Measurements from ENCODE around the gene CR1L. TPM values are rescaled to one million over a fixed set of nuclear protein-coding genes. Genes with fewer than 3 reads are reported as not detected.
"Not testable (repeated sequence)": the region's sequence is repeated elsewhere in the genome, so short reads cannot be mapped to it uniquely, and the experiment has no call there.

Gene CR1L
- total RNA-seq, 1 experiment from 2014 or later: 13.7 TPM

DNA sequence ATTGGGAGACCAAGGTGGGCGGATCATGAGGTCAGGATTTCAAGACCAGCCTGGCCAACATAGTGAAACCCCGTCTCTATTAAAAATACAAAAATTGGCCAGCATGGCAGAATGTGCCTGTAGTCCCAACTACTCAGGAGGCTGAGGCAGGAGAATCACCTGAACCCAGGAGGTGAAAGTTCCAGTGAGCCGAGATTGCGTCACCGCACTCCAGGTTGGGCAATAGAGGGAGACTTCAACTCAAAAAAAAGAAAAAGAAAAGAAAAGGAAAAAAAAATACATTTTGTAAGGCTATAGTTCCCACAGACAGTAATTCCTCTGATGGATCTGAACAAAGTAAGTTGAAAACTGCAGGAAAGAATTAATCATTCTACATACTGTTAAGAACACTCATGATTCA is 58.8 kb downstream of the CR1L start (continued):
- no peak for TF ChIP-seq SMAD4 (CRISPR knock-in tag; IDR thresholded peaks at IDR 0.05)
- no peak for TF ChIP-seq JUN (CRISPR knock-in tag; IDR thresholded peaks at IDR 0.05)
- no peak for TF ChIP-seq RELA (CRISPR knock-in tag; IDR thresholded peaks at IDR 0.05; ENCODE audit: borderline replicate concordance)
- TF ChIP-seq ZBTB21 (CRISPR knock-in tag; IDR thresholded peaks at IDR 0.05; ENCODE audit: borderline replicate concordance): no peak
- TF ChIP-seq PRRX2 (CRISPR knock-in tag; IDR thresholded peaks at IDR 0.05): no peak
- TF ChIP-seq, protein P1, sequence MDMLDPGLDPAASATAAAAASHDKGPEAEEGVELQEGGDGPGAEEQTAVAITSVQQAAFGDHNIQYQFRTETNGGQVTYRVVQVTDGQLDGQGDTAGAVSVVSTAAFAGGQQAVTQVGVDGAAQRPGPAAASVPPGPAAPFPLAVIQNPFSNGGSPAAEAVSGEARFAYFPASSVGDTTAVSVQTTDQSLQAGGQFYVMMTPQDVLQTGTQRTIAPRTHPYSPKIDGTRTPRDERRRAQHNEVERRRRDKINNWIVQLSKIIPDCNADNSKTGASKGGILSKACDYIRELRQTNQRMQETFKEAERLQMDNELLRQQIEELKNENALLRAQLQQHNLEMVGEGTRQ (CRISPR knock-in tag; IDR thresholded peaks at IDR 0.05): no peak
- TF ChIP-seq, protein P2, sequence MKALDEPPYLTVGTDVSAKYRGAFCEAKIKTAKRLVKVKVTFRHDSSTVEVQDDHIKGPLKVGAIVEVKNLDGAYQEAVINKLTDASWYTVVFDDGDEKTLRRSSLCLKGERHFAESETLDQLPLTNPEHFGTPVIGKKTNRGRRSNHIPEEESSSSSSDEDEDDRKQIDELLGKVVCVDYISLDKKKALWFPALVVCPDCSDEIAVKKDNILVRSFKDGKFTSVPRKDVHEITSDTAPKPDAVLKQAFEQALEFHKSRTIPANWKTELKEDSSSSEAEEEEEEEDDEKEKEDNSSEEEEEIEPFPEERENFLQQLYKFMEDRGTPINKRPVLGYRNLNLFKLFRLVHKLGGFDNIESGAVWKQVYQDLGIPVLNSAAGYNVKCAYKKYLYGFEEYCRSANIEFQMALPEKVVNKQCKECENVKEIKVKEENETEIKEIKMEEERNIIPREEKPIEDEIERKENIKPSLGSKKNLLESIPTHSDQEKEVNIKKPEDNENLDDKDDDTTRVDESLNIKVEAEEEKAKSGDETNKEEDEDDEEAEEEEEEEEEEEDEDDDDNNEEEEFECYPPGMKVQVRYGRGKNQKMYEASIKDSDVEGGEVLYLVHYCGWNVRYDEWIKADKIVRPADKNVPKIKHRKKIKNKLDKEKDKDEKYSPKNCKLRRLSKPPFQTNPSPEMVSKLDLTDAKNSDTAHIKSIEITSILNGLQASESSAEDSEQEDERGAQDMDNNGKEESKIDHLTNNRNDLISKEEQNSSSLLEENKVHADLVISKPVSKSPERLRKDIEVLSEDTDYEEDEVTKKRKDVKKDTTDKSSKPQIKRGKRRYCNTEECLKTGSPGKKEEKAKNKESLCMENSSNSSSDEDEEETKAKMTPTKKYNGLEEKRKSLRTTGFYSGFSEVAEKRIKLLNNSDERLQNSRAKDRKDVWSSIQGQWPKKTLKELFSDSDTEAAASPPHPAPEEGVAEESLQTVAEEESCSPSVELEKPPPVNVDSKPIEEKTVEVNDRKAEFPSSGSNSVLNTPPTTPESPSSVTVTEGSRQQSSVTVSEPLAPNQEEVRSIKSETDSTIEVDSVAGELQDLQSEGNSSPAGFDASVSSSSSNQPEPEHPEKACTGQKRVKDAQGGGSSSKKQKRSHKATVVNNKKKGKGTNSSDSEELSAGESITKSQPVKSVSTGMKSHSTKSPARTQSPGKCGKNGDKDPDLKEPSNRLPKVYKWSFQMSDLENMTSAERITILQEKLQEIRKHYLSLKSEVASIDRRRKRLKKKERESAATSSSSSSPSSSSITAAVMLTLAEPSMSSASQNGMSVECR (CRISPR knock-in tag; IDR thresholded peaks at IDR 0.05; ENCODE audit: borderline replicate concordance): no peak
- TF ChIP-seq IRF1 (CRISPR knock-in tag; IDR thresholded peaks at IDR 0.05): no peak
- no peak for TF ChIP-seq FOXP4 (CRISPR knock-in tag; IDR thresholded peaks at IDR 0.05)

DNA sequence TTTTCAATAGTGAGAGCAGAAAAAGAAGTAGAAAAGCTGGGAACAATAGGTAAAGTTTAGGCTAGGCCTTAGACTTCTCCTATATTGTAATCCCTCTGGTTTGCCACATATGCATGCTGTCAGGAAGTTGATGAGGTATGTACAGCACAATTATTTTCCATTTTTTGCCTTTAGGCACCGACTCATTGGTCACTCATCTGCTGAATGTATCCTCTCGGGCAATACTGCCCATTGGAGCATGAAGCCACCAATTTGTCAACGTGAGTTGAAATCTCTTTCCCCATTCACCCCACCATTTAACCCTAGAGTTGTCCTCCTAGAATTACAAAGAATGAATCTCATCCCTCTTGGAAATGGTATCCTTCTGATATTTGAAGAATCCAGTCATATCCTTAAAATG is 63.1 kb downstream of the CR1L start:
- H3K4me3 Mint-ChIP-seq; POLR2A ChIA-PET; ATAC-seq; H3K27me3 Mint-ChIP-seq (ENCODE audit: low read depth); H3K27ac Mint-ChIP-seq; DNase-seq (ENCODE audit: low spot score); CTCF ChIA-PET; H3K4me1 Mint-ChIP-seq: not testable (repeated sequence)
- Mint-ChIP-seq H3K9me3 (peaks cover 19% of the 10 kb centered on the region), H3K36me3 (peaks cover 12% of the 10 kb centered on the region; the same call in 1 of the 2 replicates)

DNA sequence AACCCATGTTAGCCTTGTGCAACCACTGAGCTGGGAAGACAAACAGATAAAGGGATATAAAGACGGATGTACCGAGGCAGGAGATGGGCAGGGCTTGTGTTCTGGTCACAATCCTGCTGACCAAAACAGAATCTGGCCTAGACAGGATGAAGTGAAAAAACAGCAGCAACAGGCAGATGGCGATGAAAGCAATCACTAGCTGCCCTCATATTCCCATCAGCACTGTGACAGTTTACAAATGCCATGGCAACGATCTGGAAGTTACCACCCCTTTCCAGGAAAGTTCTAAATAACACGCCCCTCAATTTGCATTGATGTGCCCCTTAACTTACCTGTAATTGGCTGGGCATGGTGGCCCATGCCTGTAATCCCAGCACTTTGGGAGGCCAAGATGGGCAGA is 66.4 kb downstream of the CR1L start:
- ATAC-seq: peak; percentile 87
- Mint-ChIP-seq H3K36me3 (peaks cover 20% of the 10 kb centered on the region; the same call in 1 of the 2 replicates), H3K27ac (0 out of 2 replicates have a peak overlapping the region, but pooled peaks have one; percentile 6), H3K9me3 (peaks cover 30% of the 10 kb centered on the region), H3K4me1 (peaks cover 16% of the 10 kb centered on the region), H3K27me3 (ENCODE audit: low read depth) (no peaks in the 10 kb centered on the region), H3K4me3 (no peak overlapping the region)
- peak; percentile 22 for DNase-seq (ENCODE audit: low spot score)
- ChIA-PET CTCF (interaction anchor here (1.3 to 2.2 kb wide), 4 partner anchors 13 to 86 kb away, joined by 3 to 14 read pairs (median 6); no protein-coding TSS in a partner anchor), POLR2A (no interaction called here)
- TF ChIP-seq, protein P3, sequence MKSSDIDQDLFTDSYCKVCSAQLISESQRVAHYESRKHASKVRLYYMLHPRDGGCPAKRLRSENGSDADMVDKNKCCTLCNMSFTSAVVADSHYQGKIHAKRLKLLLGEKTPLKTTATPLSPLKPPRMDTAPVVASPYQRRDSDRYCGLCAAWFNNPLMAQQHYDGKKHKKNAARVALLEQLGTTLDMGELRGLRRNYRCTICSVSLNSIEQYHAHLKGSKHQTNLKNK (CRISPR knock-in tag; IDR thresholded peaks at IDR 0.05): no peak
- TF ChIP-seq PRRX2 (CRISPR knock-in tag; IDR thresholded peaks at IDR 0.05): no peak
- TF ChIP-seq, protein P2 (CRISPR knock-in tag; IDR thresholded peaks at IDR 0.05; ENCODE audit: borderline replicate concordance): no peak
- no peak for TF ChIP-seq ZBTB21 (CRISPR knock-in tag; IDR thresholded peaks at IDR 0.05; ENCODE audit: borderline replicate concordance)
- TF ChIP-seq ZNF138 (CRISPR knock-in tag; conservative IDR thresholded peaks at IDR 0.05): no peak
- no peak for TF ChIP-seq SOX15 (CRISPR knock-in tag; IDR thresholded peaks at IDR 0.05)
- TF ChIP-seq, protein P4, sequence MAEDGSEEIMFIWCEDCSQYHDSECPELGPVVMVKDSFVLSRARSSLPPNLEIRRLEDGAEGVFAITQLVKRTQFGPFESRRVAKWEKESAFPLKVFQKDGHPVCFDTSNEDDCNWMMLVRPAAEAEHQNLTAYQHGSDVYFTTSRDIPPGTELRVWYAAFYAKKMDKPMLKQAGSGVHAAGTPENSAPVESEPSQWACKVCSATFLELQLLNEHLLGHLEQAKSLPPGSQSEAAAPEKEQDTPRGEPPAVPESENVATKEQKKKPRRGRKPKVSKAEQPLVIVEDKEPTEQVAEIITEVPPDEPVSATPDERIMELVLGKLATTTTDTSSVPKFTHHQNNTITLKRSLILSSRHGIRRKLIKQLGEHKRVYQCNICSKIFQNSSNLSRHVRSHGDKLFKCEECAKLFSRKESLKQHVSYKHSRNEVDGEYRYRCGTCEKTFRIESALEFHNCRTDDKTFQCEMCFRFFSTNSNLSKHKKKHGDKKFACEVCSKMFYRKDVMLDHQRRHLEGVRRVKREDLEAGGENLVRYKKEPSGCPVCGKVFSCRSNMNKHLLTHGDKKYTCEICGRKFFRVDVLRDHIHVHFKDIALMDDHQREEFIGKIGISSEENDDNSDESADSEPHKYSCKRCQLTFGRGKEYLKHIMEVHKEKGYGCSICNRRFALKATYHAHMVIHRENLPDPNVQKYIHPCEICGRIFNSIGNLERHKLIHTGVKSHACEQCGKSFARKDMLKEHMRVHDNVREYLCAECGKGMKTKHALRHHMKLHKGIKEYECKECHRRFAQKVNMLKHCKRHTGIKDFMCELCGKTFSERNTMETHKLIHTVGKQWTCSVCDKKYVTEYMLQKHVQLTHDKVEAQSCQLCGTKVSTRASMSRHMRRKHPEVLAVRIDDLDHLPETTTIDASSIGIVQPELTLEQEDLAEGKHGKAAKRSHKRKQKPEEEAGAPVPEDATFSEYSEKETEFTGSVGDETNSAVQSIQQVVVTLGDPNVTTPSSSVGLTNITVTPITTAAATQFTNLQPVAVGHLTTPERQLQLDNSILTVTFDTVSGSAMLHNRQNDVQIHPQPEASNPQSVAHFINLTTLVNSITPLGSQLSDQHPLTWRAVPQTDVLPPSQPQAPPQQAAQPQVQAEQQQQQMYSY (CRISPR knock-in tag; IDR thresholded peaks at IDR 0.05): no peak
- TF ChIP-seq ZNF219 (CRISPR knock-in tag; IDR thresholded peaks at IDR 0.05; ENCODE audit: borderline replicate concordance): no peak

All from WTC11 (cell line).